ENCODE measurements around the gene INMT.

The INMT gene

GRCh38 chr7:30805931-30806330, 54.0 kb downstream of the INMT start:
- peaks cover 30% of the 10 kb centered on the region for H3K4me1 ChIP-seq (ENCODE audit: control insufficient read depth, insufficient read depth, low read length)
- no peak overlapping the region for H3K4me2 ChIP-seq (ENCODE audit: low read length)
- no peaks in the 10 kb centered on the region for H3K9me3 ChIP-seq (replicated peaks; ENCODE audit: low read length)
- peaks cover 12% of the 10 kb centered on the region for H3K27me3 ChIP-seq (ENCODE audit: control insufficient read depth, insufficient read depth, low read length)
- H3K9ac ChIP-seq (ENCODE audit: low read depth, low read length) = no peak overlapping the region
- no peaks in the 10 kb centered on the region for H3K36me3 ChIP-seq (ENCODE audit: insufficient read depth, low read length)
- H3K4me3 ChIP-seq (ENCODE audit: low read length) = no peak overlapping the region

Measured in skeletal muscle satellite cell (primary cell).